AG08395 (cell line): ENCODE data around the gene TRIM64.
"Not testable (repeated sequence)": the region's sequence is repeated elsewhere in the genome, so short reads cannot be mapped to it uniquely, and the experiment has no call there.

ENCODE experiments used
- DNase-seq: peaks from one replicate; pipeline ENCODE4 v3.0.0; 2012; ENCODE audit warnings: mixed read lengths, low spot score

Gene TRIM64, protein sequence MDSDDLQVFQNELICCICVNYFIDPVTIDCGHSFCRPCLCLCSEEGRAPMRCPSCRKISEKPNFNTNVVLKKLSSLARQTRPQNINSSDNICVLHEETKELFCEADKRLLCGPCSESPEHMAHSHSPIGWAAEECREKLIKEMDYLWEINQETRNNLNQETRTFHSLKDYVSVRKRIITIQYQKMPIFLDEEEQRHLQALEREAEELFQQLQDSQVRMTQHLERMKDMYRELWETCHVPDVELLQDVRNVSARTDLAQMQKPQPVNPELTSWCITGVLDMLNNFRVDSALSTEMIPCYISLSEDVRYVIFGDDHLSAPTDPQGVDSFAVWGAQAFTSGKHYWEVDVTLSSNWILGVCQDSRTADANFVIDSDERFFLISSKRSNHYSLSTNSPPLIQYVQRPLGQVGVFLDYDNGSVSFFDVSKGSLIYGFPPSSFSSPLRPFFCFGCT

GRCh38 chr11:89965737-89966136 is at the start of gene TRIM64:
TSS of gene TRIM64 (plus strand) at chr11:89966037. CDS start at chr11:89968504, 2,467 bp downstream.
- DNase-seq = not testable (repeated sequence)

- no peak for DNase-seq
Measured at GRCh38 chr11:89922195-89922660, 43.6 kb upstream of the TRIM64 start, which contains the start of gene TRIM49D1. TSS of gene TRIM49D1 (minus strand) at chr11:89922245. CDS start at chr11:89917710, 4,535 bp downstream.

- not testable (repeated sequence) for DNase-seq
Measured at GRCh38 chr11:89923764-89924163, 42.1 kb upstream of the TRIM64 start, which contains the start of gene TRIM49D2. TSS of gene TRIM49D2 (plus strand) at chr11:89924064. CDS start at chr11:89926762, 2,698 bp downstream.

DNA sequence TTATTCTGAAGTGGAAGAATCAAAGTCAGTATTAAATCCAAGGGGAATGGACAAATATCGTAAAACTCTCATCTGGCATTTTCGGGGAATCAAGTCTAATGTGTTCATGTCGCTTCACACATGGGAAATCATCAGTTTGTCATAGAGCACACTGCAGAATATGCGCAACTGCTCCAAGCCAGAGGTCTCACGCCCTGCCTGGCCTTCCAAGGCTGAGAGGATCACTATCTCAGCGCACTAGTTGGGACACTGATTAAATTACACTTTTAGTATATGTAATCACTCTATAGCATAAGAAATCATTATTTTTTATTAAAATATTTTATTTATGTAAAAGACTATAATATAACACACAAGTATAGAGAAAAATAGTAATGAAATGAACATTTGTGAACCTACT is 5.0 kb upstream of the TRIM64 start:
- not testable (repeated sequence) for DNase-seq
